Measurements from ENCODE around the gene TLE3. TPM values are rescaled to one million over a fixed set of nuclear protein-coding genes. Genes with fewer than 3 reads are reported as not detected.

TLE3 gene
- total and polyA plus RNA-seq, 2 donors (not counting 1 experiment from before 2014, with no cell fraction given): 14.6 to 16.5 TPM

- H3K4me2 ChIP-seq (ENCODE audit: extremely low read depth, insufficient read depth, low read length): no peak overlapping the region
- H4K20me1 ChIP-seq (ENCODE audit: control insufficient read depth, extremely low read depth, insufficient read depth, low read length): no peaks in the 10 kb centered on the region
- no peaks in the 10 kb centered on the region for H3K4me1 ChIP-seq (ENCODE audit: control insufficient read depth, extremely low read depth, insufficient read depth, low read length)
- no peaks in the 10 kb centered on the region for H3K36me3 ChIP-seq (ENCODE audit: control insufficient read depth, insufficient read depth, low read length)
- H3K9ac ChIP-seq (ENCODE audit: insufficient read depth, low read length): no peak overlapping the region
- DNase-seq (ENCODE audit: low read depth in 2 of 2): no peak
- no peak overlapping the region for H2AFZ ChIP-seq (ENCODE audit: low read length)
- H3K27me3 ChIP-seq (ENCODE audit: control insufficient read depth, insufficient read depth, low read length): peaks cover 13% of the 10 kb centered on the region
- H3K4me3 ChIP-seq (replicated peaks in 1 of 4; ENCODE audit: control extremely low read depth in 1 of 4, insufficient read depth in 1 of 4, low read depth in 3 of 4, low read length in 4 of 4): no peak overlapping the region
- H3K9me3 ChIP-seq (ENCODE audit: control insufficient read depth, insufficient read depth, low read depth, low read length): no peaks in the 10 kb centered on the region
- H3K27ac ChIP-seq (ENCODE audit: insufficient read depth, low read length): no peak overlapping the region
- no peaks in the 10 kb centered on the region for H3K79me2 ChIP-seq (ENCODE audit: control insufficient read depth, insufficient read depth, low read length)
- TF ChIP-seq CTCF (conservative IDR thresholded peaks at IDR 0.05 in 1 of 2, IDR thresholded peaks at IDR 0.05 in 1 of 2; ENCODE audit: low read depth in 1 of 2, low read length in 2 of 2) (no peak), EZH2 (IDR thresholded peaks at IDR 0.05; ENCODE audit: low read length, missing control alignments) (no peak)
These were observed 36.2 kb upstream of the TLE3 start for GRCh38 chr15:70133781-70134421.

GRCh38 chr15:70133296-70133695 is 35.6 kb upstream of the TLE3 start:
- DNase-seq (ENCODE audit: low read depth in 2 of 2): no peak
- Histone ChIP-seq H3K36me3 (ENCODE audit: control insufficient read depth, insufficient read depth, low read length) (no peaks in the 10 kb centered on the region), H3K27ac (ENCODE audit: insufficient read depth, low read length) (no peak overlapping the region), H3K4me3 (replicated peaks in 1 of 4; ENCODE audit: control extremely low read depth in 1 of 4, insufficient read depth in 1 of 4, low read depth in 3 of 4, low read length in 4 of 4) (no peak overlapping the region), H3K9ac (ENCODE audit: insufficient read depth, low read length) (no peak overlapping the region), H3K79me2 (ENCODE audit: control insufficient read depth, insufficient read depth, low read length) (no peaks in the 10 kb centered on the region), H3K9me3 (ENCODE audit: control insufficient read depth, insufficient read depth, low read depth, low read length) (no peaks in the 10 kb centered on the region), H3K4me1 (ENCODE audit: control insufficient read depth, extremely low read depth, insufficient read depth, low read length) (no peaks in the 10 kb centered on the region), H3K27me3 (ENCODE audit: control insufficient read depth, insufficient read depth, low read length) (peaks cover 12% of the 10 kb centered on the region), H4K20me1 (ENCODE audit: control insufficient read depth, extremely low read depth, insufficient read depth, low read length) (no peaks in the 10 kb centered on the region), H2AFZ (ENCODE audit: low read length) (no peak overlapping the region), H3K4me2 (ENCODE audit: extremely low read depth, insufficient read depth, low read length) (no peak overlapping the region)
- TF ChIP-seq EZH2 (IDR thresholded peaks at IDR 0.05; ENCODE audit: low read length, missing control alignments) (no peak), CTCF (conservative IDR thresholded peaks at IDR 0.05 in 1 of 2, IDR thresholded peaks at IDR 0.05 in 1 of 2; ENCODE audit: low read depth in 1 of 2, low read length in 2 of 2) (no peak)

GRCh38 chr15:70132571-70132970 is 34.9 kb upstream of the TLE3 start:
- H4K20me1 ChIP-seq (ENCODE audit: control insufficient read depth, extremely low read depth, insufficient read depth, low read length): no peaks in the 10 kb centered on the region
- no peaks in the 10 kb centered on the region for H3K36me3 ChIP-seq (ENCODE audit: control insufficient read depth, insufficient read depth, low read length)
- H3K9ac ChIP-seq (ENCODE audit: insufficient read depth, low read length): no peak overlapping the region
- H3K79me2 ChIP-seq (ENCODE audit: control insufficient read depth, insufficient read depth, low read length): no peaks in the 10 kb centered on the region
- H3K27me3 ChIP-seq (ENCODE audit: control insufficient read depth, insufficient read depth, low read length): peaks cover 12% of the 10 kb centered on the region
- TF ChIP-seq EZH2 (IDR thresholded peaks at IDR 0.05; ENCODE audit: low read length, missing control alignments) (no peak), CTCF (conservative IDR thresholded peaks at IDR 0.05 in 1 of 2, IDR thresholded peaks at IDR 0.05 in 1 of 2; ENCODE audit: low read depth in 1 of 2, low read length in 2 of 2) (no peak)
- DNase-seq (ENCODE audit: low read depth in 2 of 2): no peak
- H2AFZ ChIP-seq (ENCODE audit: low read length): no peak overlapping the region
- no peak overlapping the region for H3K4me3 ChIP-seq (replicated peaks in 1 of 4; ENCODE audit: control extremely low read depth in 1 of 4, insufficient read depth in 1 of 4, low read depth in 3 of 4, low read length in 4 of 4)
- H3K27ac ChIP-seq (ENCODE audit: insufficient read depth, low read length): no peak overlapping the region
- no peak overlapping the region for H3K4me2 ChIP-seq (ENCODE audit: extremely low read depth, insufficient read depth, low read length)
- no peaks in the 10 kb centered on the region for H3K9me3 ChIP-seq (ENCODE audit: control insufficient read depth, insufficient read depth, low read depth, low read length)
- no peaks in the 10 kb centered on the region for H3K4me1 ChIP-seq (ENCODE audit: control insufficient read depth, extremely low read depth, insufficient read depth, low read length)

All from fibroblast of lung (primary cell).